SK-N-SH (cell line): Measurements from ENCODE around the gene TCF25.

Experiments
- EP300 ChIP-seq, 2 experiments: IDR thresholded peaks; 2 replicates each; pipeline versions ENCODE4 v1.4.0 to v1.6.1; 2012; ENCODE audit warnings: borderline replicate concordance in 1 of 2, low read depth in 1 of 2, low read length in 1 of 2
- EZH2phosphoT487 ChIP-seq: fragments of 200-600 bp; sonication (generic); IDR thresholded peaks from 2 replicates; pipeline ENCODE4 v1.6.1; 2017; ENCODE audit warnings: low read depth, mixed run types, mild to moderate bottlenecking, antibody characterized with exemption, moderate library complexity, borderline replicate concordance

- TF ChIP-seq EZH2phosphoT487 (no peak), EP300 (IDR thresholded peaks at IDR 0.05; ENCODE audit: borderline replicate concordance in 1 of 2, low read depth in 1 of 2, low read length in 1 of 2) (no peak)
Measured at GRCh38 chr16:89892635-89893034, 19.2 kb downstream of the TCF25 start.
